Measurements from ENCODE around the gene NMT1. TPM values are rescaled to one million over a fixed set of nuclear protein-coding genes. Genes with fewer than 3 reads are reported as not detected.

Gene NMT1
- total and polyA plus RNA-seq, 2 of the 13 experiments (the other 11 are each of a cell fraction or from before 2014, with no cell fraction given), result 75.7 to 142 TPM

DNA sequence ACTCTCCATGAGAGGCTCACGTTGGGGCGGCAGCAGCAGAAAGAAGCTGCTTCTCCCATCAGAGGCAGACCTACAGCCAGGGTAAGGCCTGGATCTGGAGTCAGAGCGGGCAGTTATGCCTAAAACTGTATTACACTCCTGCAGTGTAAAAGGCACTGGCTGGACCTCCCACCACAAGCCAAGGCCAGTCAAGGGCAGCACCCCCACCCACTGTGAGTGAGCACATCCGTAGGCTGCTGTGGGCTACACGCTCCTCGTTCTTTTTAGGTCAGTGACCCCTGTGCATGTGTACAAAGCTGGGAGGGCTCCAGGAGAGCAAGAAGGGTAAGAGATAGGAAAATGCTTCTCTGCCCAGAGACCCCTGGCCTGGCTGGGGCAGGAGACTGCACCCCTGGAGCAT, 30.4 kb upstream of the NMT1 start (continued):
- TF ChIP-seq, protein P1, sequence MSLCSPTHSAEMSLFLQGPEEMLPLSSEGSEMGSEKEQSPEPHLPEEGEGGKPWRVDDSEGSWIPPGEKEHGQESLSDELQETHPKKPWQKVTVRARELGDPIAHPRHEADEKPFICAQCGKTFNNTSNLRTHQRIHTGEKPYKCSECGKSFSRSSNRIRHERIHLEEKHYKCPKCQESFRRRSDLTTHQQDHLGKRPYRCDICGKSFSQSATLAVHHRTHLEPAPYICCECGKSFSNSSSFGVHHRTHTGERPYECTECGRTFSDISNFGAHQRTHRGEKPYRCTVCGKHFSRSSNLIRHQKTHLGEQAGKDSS (CRISPR knock-in tag; IDR thresholded peaks at IDR 0.05; ENCODE audit: borderline replicate concordance, low read depth), result 0 out of 2 replicates have a peak, but pooled peaks have one; percentile 29
- TF ChIP-seq ZKSCAN8 (CRISPR knock-in tag; IDR thresholded peaks at IDR 0.05; ENCODE audit: borderline replicate concordance) (no peak), ZNF292 (CRISPR knock-in tag; IDR thresholded peaks at IDR 0.05; ENCODE audit: borderline replicate concordance, low read depth) (peak; percentile 74; the same call in 1 of the 2 replicates), ZBTB38 (CRISPR knock-in tag; IDR thresholded peaks at IDR 0.05) (peak; percentile 60; the same call in 1 of the 2 replicates), ZNF431 (CRISPR knock-in tag; IDR thresholded peaks at IDR 0.05; ENCODE audit: borderline replicate concordance, low read depth) (no peak), HOXA3 (CRISPR knock-in tag; IDR thresholded peaks at IDR 0.05) (peak; percentile 72; the same call in 1 of the 2 replicates), YEATS4 (CRISPR knock-in tag; IDR thresholded peaks at IDR 0.05; ENCODE audit: borderline replicate concordance) (peak; percentile 37; the same call in 1 of the 2 replicates), CAMTA2 (CRISPR knock-in tag; IDR thresholded peaks at IDR 0.05; ENCODE audit: borderline replicate concordance) (no peak), AGO1 (IDR thresholded peaks at IDR 0.05; ENCODE audit: low read depth, low read length, poor library complexity, severe bottlenecking) (no peak), MED13 (CRISPR knock-in tag; IDR thresholded peaks at IDR 0.05) (no peak), NR2F1 (CRISPR knock-in tag; IDR thresholded peaks at IDR 0.05) (peak; percentile 33 to 57; a peak in 1 of 4 replicates), KDM2A (CRISPR knock-in tag; IDR thresholded peaks at IDR 0.05; ENCODE audit: borderline replicate concordance, low read depth) (0 out of 2 replicates have a peak, but pooled peaks have one; percentile 21), ZNF207 (IDR thresholded peaks at IDR 0.05; ENCODE audit: borderline replicate concordance) (no peak), PRDM10 (CRISPR knock-in tag; IDR thresholded peaks at IDR 0.05; ENCODE audit: low read depth) (peak; percentile 52; the same call in 1 of the 2 replicates), ARNT (IDR thresholded peaks at IDR 0.05) (no peak), LCORL (IDR thresholded peaks at IDR 0.05) (no peak), LCORL (CRISPR knock-in tag; IDR thresholded peaks at IDR 0.05) (peak; percentile 48; the same call in 1 of the 2 replicates), BCL3 (CRISPR knock-in tag; IDR thresholded peaks at IDR 0.05) (no peak), REST (IDR thresholded peaks at IDR 0.05; ENCODE audit: borderline replicate concordance in 1 of 2, low read depth in 1 of 2, low read length in 2 of 2) (no peak)

Measured in HepG2 (cell line).